ENCODE measurements around the gene MIGA2. TPM values are rescaled to one million over a fixed set of nuclear protein-coding genes. Genes with fewer than 3 reads are reported as not detected.

MIGA2 gene
- total RNA-seq, 2 experiments from 2014 or later, result 27.7 to 37.7 TPM

DNA sequence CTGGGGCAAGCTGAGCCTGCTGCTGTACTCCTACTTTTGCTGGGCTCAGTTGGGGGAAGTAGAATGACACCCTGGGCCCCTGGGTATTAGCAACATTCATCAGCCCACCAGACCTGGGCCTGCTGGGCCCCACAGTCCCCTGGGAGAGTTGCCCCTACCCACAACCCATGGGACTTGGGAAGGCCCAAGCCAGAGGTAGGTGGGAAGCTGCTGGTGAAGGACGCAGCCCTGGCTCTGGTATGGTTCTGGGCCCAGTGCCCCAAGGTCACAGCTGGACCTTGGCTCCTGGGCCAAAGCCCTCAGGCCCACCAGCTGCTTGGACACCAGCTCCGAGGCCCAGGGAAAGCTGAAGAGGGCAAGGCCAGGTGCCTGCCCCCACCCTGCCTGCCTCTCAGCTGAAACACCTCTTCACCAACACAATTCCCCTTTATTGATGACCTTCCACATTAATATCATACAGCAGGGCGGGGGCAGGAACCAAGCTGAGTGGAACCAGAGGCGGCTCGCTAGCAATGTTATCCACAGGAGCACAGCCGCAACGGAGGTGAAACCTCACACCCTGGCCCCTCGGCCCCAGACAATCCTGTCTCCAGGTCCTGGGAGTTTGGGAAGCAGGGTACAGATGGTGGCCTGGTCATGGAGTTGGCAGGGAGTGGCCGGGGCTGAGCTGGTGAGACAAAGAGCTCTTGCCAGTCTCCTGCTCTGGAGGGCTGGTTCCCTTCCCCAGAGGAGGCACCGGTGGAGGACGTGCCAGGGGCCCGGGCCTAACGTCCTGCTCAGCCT is 58.2 kb downstream of the MIGA2 start:
- Histone ChIP-seq H3K4me2 (ENCODE audit: low read length) (no peak overlapping the region), H4K20me1 (ENCODE audit: insufficient read depth, low read length) (no peaks in the 10 kb centered on the region), H3K27ac (ENCODE audit: low read depth, low read length, poor library complexity, severe bottlenecking) (no peak overlapping the region), H3K79me2 (ENCODE audit: insufficient read depth, low read depth, low read length) (no peaks in the 10 kb centered on the region), H3K4me1 (ENCODE audit: insufficient read depth, low read length, poor library complexity, severe bottlenecking) (no peaks in the 10 kb centered on the region), H3K9me2 (ENCODE audit: insufficient read depth, low read length) (no peaks in the 10 kb centered on the region), H3K36me3 (ENCODE audit: insufficient read depth, low read length) (peaks cover 6% of the 10 kb centered on the region), H2AFZ (ENCODE audit: low read length) (no peak overlapping the region), H3K4me3 (ENCODE audit: low read depth, low read length, poor library complexity, severe bottlenecking) (no peak overlapping the region), H3K9me3 (ENCODE audit: low read length) (no peaks in the 10 kb centered on the region)
- POLR2A ChIA-PET, result interaction anchor here (0.6 kb wide), 1 partner anchor 13 kb away, joined by 6 read pairs; no protein-coding TSS in a partner anchor
- BruUV-seq (replicated peaks), result no TSS peak
- TF ChIP-seq, protein P1, sequence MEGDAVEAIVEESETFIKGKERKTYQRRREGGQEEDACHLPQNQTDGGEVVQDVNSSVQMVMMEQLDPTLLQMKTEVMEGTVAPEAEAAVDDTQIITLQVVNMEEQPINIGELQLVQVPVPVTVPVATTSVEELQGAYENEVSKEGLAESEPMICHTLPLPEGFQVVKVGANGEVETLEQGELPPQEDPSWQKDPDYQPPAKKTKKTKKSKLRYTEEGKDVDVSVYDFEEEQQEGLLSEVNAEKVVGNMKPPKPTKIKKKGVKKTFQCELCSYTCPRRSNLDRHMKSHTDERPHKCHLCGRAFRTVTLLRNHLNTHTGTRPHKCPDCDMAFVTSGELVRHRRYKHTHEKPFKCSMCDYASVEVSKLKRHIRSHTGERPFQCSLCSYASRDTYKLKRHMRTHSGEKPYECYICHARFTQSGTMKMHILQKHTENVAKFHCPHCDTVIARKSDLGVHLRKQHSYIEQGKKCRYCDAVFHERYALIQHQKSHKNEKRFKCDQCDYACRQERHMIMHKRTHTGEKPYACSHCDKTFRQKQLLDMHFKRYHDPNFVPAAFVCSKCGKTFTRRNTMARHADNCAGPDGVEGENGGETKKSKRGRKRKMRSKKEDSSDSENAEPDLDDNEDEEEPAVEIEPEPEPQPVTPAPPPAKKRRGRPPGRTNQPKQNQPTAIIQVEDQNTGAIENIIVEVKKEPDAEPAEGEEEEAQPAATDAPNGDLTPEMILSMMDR (conservative IDR thresholded peaks at IDR 0.05; ENCODE audit: low read length), result no peak
- TF ChIP-seq EZH2phosphoT487 (IDR thresholded peaks at IDR 0.05; ENCODE audit: borderline replicate concordance, low read depth, low read length), result no peak
- CTCF ChIA-PET (ENCODE audit: unreplicated experiment), result no interaction called here
- intact Hi-C loops (cut with micrococcal nuclease; ENCODE audit: unreplicated experiment), result no loop called here
- DNase-seq (ENCODE audit: low spot score), result no peak

DNA sequence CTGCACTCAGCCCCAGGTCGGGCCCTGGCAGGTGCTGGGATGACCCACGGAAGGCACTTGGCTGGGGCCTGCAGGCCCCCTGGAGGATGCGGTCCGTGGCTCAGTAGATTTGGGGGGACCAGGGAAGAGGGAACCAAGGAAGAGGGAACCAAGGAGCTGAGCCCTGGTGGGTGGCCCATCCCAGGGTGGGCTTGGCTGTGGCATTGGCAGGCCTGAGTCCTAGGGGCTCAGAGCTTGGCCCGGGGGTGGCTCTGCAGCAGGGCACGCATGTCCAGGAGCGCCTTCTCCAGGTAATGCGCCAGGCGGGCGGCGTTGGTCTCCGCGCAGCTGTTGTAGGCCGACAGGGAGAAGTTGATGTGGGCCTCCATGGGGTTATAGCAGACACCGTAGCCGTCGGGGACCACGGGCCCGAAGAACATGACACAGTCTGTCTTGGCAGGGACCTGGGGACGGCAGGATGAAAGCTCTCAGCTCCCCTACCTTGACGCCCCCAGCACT is 58.8 kb downstream of the MIGA2 start:
- no peak for TF ChIP-seq EZH2phosphoT487 (IDR thresholded peaks at IDR 0.05; ENCODE audit: borderline replicate concordance, low read depth, low read length)
- TF ChIP-seq, protein P1 (conservative IDR thresholded peaks at IDR 0.05; ENCODE audit: low read length), result no peak
- H3K36me3 ChIP-seq (ENCODE audit: insufficient read depth, low read length), result no peaks in the 10 kb centered on the region
- no peaks in the 10 kb centered on the region for H4K20me1 ChIP-seq (ENCODE audit: insufficient read depth, low read length)
- intact Hi-C loops (cut with micrococcal nuclease; ENCODE audit: unreplicated experiment), result no loop called here
- no peaks in the 10 kb centered on the region for H3K79me2 ChIP-seq (ENCODE audit: insufficient read depth, low read depth, low read length)
- no peak for DNase-seq (ENCODE audit: low spot score)
- H3K4me2 ChIP-seq (ENCODE audit: low read length), result no peak overlapping the region
- BruUV-seq (replicated peaks), result no TSS peak
- no peaks in the 10 kb centered on the region for H3K9me2 ChIP-seq (ENCODE audit: insufficient read depth, low read length)
- no peaks in the 10 kb centered on the region for H3K9me3 ChIP-seq (ENCODE audit: low read length)
- no peak overlapping the region for H3K27ac ChIP-seq (ENCODE audit: low read depth, low read length, poor library complexity, severe bottlenecking)
- H3K4me1 ChIP-seq (ENCODE audit: insufficient read depth, low read length, poor library complexity, severe bottlenecking), result no peaks in the 10 kb centered on the region
- no peak overlapping the region for H3K4me3 ChIP-seq (ENCODE audit: low read depth, low read length, poor library complexity, severe bottlenecking)
- no peak overlapping the region for H2AFZ ChIP-seq (ENCODE audit: low read length)
- POLR2A ChIA-PET, result no interaction called here
- CTCF ChIA-PET (ENCODE audit: unreplicated experiment), result no interaction called here

DNA sequence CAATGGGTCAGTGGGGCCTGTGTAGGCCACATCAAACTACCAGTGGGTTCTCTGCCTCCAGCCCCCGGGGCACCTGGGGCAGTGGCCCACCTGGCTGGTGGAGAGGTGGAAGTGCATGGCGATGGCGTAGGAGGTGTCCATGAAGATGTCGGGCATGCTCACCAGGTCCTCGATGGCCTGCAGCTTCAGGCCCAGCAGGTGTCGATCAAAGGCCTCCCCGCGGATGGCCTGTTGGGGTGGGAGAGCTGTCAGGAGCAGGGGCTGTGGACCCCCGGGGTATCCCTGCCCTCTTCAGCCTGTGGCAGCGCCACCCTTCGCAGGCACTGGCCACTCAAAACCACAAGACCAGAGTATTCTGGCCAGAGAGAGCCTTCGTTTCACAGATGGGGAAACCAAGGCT is 59.5 kb downstream of the MIGA2 start:
- H3K27ac ChIP-seq (ENCODE audit: low read depth, low read length, poor library complexity, severe bottlenecking), result no peak overlapping the region
- no peaks in the 10 kb centered on the region for H4K20me1 ChIP-seq (ENCODE audit: insufficient read depth, low read length)
- TF ChIP-seq, protein P1 (conservative IDR thresholded peaks at IDR 0.05; ENCODE audit: low read length), result no peak
- TF ChIP-seq EZH2phosphoT487 (IDR thresholded peaks at IDR 0.05; ENCODE audit: borderline replicate concordance, low read depth, low read length), result no peak
- DNase-seq (ENCODE audit: low spot score), result no peak
- no peak overlapping the region for H3K4me3 ChIP-seq (ENCODE audit: low read depth, low read length, poor library complexity, severe bottlenecking)
- no peaks in the 10 kb centered on the region for H3K36me3 ChIP-seq (ENCODE audit: insufficient read depth, low read length)
- H3K4me1 ChIP-seq (ENCODE audit: insufficient read depth, low read length, poor library complexity, severe bottlenecking), result no peaks in the 10 kb centered on the region
- no peaks in the 10 kb centered on the region for H3K9me3 ChIP-seq (ENCODE audit: low read length)
- CTCF ChIA-PET (ENCODE audit: unreplicated experiment), result no interaction called here
- no peaks in the 10 kb centered on the region for H3K9me2 ChIP-seq (ENCODE audit: insufficient read depth, low read length)
- H2AFZ ChIP-seq (ENCODE audit: low read length), result no peak overlapping the region
- H3K79me2 ChIP-seq (ENCODE audit: insufficient read depth, low read depth, low read length), result no peaks in the 10 kb centered on the region
- no peak overlapping the region for H3K4me2 ChIP-seq (ENCODE audit: low read length)
- no TSS peak for BruUV-seq (replicated peaks)
- POLR2A ChIA-PET, result no interaction called here
- intact Hi-C loops (cut with micrococcal nuclease; ENCODE audit: unreplicated experiment), result no loop called here

Data from OCI-LY7 (cell line).